Stimulated activated CD4-positive, alpha-beta T cell treated with anti-CD3 and anti-CD28 coated beads, TNF-alpha, amount 100 ng/mL, for 24 hours (primary cell): ENCODE data around the gene PPP4R1.

Experiments used
- DNase-seq, 3 experiments: peaks; one replicate each; pipeline ENCODE4 v3.0.0-alpha.2; 2020; ENCODE audit warnings: low read depth in 3 of 3

PPP4R1 gene

DNA sequence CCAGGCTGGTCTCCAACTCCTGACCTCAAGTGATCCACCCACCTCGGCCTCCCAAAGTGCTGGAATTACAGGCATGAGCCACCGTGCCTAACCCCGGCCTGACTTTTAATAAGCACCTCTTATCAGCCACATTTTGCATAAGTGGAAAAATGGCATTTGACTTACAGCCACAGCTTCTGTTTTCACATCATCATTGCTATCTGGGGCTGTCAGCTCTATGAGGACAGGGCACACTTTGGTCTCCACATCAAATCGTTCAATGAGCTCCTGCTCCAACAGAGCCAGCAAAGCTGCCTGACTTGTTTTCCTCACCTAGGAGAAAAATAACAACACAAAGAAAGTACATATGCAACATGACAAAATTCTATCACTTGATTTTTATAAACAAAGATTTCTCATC lies 26.4 kb downstream of the PPP4R1 start:
- DNase-seq, result no peak

DNA sequence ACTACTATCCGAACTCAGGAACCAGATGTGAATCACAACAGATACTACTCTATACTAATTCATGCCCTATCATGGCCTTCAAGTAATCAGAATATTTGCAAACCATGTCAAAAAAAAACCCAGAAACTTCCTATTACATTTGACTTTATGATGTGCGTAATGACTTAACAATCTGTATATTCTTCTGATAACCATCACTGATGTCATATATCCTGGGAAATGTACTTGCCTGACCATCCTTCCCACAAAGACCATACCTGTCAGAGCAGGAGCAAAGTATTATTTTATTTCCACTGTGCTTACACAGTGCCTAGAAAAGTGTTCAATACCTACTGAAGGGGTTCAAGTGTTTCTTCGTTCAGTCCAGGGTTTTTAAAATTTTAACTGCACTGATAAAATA lies 27.5 kb downstream of the PPP4R1 start:
- no peak for DNase-seq

GRCh38 chr18:9581667-9582066 lies 32.7 kb downstream of the PPP4R1 start:
- DNase-seq, result no peak

- no peak for DNase-seq
Observed at GRCh38 chr18:9578306-9578705, 36.1 kb downstream of the PPP4R1 start.

DNA sequence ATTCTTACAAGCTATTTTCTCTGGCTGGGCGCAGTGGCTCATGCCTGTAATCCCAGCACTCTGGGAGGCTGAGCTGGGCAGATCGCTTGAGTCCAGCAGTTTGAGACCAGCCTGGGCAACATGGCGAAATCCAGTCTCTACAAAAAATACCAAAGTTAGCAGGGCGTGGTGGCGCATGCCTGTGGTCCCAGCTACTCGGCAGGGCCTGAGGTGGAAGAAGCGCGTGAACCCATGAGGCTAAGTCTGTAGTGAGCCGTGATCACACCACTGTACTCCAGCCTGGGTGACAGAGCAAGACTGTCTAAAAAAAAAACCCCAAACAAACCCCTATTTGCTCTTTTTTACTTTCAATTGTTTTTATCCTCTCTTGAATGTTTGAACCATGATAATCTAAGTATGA lies 37.0 kb downstream of the PPP4R1 start:
- no peak for DNase-seq

GRCh38 chr18:9575558-9575957 lies 38.8 kb downstream of the PPP4R1 start:
- peak in 1 of 3 experiments; percentile 3 for DNase-seq

GRCh38 chr18:9574473-9575115 lies 39.8 kb downstream of the PPP4R1 start:
- DNase-seq, result no peak

DNA sequence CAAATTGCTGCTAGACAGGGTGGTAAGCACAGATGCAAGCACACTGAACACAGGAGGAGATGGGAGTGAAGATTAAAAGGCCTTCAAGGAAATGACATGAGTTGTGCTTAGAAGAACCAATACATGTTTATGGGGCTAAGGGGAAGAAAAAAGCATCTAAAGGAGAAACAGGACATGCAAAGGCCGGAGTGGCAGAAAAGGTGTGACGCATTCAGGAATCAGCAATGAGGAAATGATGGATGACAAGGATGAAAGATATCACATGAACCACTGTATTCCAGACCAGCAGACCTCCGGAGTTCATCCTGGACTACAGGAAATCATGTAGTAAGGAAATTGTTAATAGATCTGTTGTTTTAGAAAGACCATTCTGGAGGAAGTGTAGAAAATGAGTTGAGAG lies 42.8 kb downstream of the PPP4R1 start:
- DNase-seq, result no peak

GRCh38 chr18:9570255-9570654 lies 44.1 kb downstream of the PPP4R1 start:
- no peak for DNase-seq

DNA sequence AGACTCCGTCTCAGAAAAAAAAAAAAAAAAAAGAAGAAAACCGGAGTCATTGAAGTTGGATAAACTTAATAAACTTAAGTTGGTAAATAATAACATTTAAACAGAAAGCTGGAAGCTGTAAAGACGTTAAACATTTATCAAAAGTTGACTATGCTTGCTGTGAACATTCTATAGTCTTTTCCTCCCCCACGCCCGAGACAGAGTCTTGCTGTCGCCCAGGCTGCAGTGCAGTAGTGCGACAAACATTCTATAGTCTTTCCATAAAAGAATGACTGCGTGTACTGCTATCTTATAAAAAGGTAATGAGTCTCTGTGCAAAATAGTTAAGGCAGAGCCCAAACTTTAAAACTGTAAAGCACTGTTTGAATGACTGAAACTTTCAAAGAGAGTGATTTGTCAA lies 45.2 kb downstream of the PPP4R1 start:
- no peak for DNase-seq

- no peak for DNase-seq
Observed at GRCh38 chr18:9568186-9568585, 46.2 kb downstream of the PPP4R1 start.

DNA sequence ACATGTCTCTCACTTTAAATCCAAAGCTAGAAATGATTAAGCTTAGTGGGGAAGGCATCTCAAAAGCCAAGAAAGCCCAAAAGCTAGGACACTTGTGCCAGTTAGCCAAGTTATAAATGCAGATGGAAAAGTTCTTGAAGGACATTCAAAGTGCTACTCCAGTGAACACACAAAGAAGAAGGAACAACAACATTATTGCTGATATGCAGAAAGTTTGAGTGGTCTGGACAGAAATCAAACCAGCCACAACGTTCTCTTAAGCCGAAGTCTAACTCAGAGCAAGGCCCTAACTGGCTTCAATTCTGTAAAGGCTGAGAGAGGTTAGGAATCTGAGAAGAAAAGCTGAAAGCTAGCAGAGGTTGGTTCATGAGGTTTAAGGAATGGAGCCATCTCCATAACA lies 49.0 kb downstream of the PPP4R1 start:
- no peak for DNase-seq

- DNase-seq, result no peak
Observed at GRCh38 chr18:9563331-9563730, 51.0 kb downstream of the PPP4R1 start.

DNA sequence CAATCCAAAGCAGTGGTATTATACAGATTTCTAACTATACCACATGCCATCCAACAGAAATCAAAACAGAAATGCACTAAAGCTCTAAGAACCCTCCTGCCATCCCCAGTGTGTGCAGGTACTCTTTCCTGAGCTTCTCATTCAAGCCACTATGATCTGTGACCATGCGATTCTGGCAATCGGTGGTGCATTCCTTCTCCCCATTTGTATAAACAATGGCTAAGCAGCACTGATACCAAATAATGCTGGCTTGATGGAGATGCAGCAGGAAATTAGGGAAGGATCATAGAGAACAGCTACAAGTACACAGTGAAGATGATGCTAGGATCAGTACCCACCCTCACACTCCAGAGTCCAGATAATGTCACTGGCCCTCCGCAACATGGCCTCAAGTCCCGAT lies 51.8 kb downstream of the PPP4R1 start:
- DNase-seq, result no peak

DNA sequence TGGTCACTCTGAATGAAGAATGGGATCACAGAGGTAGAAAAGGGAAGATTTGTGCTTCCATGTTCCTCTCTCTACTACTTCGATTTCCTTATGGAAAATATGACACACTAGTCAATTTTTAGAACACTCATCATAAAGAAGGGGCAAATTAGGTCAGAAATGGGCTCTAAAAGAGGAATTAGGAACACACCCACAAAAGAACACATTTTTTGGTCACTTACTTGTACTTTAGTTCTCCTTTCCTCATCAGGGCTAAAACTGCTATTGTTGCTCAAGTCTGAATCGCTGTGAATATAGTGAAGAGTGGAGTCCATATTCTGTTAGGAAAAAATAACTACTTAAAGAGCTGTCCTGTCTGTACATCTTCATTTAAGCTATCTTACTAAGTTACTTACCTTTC lies 52.6 kb downstream of the PPP4R1 start:
- DNase-seq, result no peak

DNA sequence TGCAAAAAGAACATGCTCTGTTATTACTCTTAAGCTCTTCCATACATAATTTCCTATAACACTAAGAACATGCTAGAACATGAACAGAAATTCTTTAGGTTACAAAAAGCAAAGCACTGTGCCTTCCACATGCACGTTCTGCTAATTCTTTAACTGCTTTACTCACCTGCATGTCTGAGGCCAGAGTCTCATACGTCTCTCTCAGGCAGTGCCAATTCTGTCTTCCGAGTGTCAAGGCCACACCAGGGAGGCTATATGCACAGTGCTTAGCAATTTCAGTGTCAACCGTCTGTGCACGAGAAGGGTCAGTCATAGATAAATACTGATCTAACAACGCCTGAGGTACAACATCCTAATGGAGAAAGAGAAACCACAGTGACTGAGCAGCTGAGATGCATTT lies 55.1 kb downstream of the PPP4R1 start:
- no peak for DNase-seq

GRCh38 chr18:9558387-9559064 lies 55.8 kb downstream of the PPP4R1 start:
- DNase-seq, result no peak

- DNase-seq, result no peak
Observed at GRCh38 chr18:9557250-9557943, 57.0 kb downstream of the PPP4R1 start.

DNA sequence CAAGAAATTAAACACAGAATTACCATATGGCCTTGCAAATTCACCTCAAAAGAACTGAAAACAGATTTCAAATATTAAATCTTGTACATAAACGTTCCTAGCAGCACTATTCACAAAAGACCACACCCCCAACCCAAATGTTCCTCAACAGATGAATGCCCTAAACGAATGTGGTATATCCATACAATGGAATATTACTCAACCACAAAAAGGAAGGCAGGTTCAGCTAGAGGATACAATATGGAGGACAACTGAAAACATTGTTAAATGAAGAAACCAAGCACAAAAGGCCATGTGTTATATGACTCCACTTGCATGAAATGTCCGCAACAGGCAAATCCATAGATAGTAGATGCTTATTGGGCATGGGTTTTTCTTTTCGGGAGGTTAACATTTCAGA lies 61.7 kb downstream of the PPP4R1 start:
- DNase-seq, result no peak

- no peak for DNase-seq
Observed at GRCh38 chr18:9552191-9552590, 62.2 kb downstream of the PPP4R1 start.

DNA sequence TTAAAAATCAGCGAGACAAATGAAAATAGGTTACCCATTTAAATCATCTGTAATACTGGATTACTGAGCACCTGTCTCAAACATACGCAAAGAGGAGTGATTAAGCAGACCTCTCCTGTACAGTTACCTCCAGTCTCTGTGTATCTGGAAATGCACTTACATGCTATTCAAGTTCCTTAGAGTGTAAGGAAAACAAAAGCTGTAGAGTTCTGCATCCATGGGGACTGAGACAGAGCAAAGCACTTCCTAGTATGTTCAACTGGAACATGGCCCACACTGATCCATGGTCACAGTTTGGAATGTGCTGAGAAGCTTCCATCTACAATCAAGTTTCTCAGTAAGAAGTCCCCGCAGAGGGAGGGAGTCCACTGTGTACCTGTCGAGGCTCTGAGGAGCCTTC lies 63.9 kb downstream of the PPP4R1 start:
- no peak for DNase-seq

GRCh38 chr18:9549405-9549804 lies 65.0 kb downstream of the PPP4R1 start:
- DNase-seq, result no peak

- no peak for DNase-seq
Observed at GRCh38 chr18:9547782-9548181, 66.6 kb downstream of the PPP4R1 start.
